Heart right ventricle (tissue), 16 donors: ENCODE results near the gene SLC1A3. TPM values are rescaled to one million over a fixed set of nuclear protein-coding genes. Genes with fewer than 3 reads are reported as not detected.
A peak's percentile ranks its signal among the peaks of the same experiment; 100 is the strongest.

Experiments used
- ATAC-seq, 8 donors: fragments of 200-7000 bp; cut with Tn5 transposase; one replicate each; pipeline ENCODE4 v1.9.1; 2020; ENCODE audit warnings: mild to moderate bottlenecking in 8 of 8, moderate library complexity in 8 of 8, moderate number of reproducible peaks in 1 of 8
- DNase-seq, 2 donors: peaks; one replicate each; pipeline ENCODE4 v3.0.0-alpha.2; 2020
- H3K27ac ChIP-seq, 10 donors: fragments of 200-600 bp; sonication (generic) in 2 of 10; one replicate each; pipeline versions ENCODE4 v1.5.0 to v1.8.0; 2020 to 2022; ENCODE audit warnings: mild to moderate bottlenecking in 3 of 10
- H3K27me3 ChIP-seq, 7 donors: fragments of 200-600 bp; one replicate each; pipeline ENCODE4 v1.8.0; 2021 to 2022; ENCODE audit warnings: mild to moderate bottlenecking in 2 of 7
- H3K36me3 ChIP-seq, 9 donors: fragments of 200-600 bp; sonication (generic) in 1 of 9; one replicate each; pipeline versions ENCODE4 v1.5.0 to v1.8.0; 2020 to 2022; ENCODE audit warnings: mild to moderate bottlenecking in 2 of 9
- H3K4me1 ChIP-seq, 9 donors: fragments of 200-600 bp; sonication (generic) in 1 of 9; one replicate each; pipeline versions ENCODE4 v1.5.0 to v1.8.0; 2020 to 2022; ENCODE audit warnings: mild to moderate bottlenecking in 4 of 9
- H3K4me3 ChIP-seq, 10 donors: fragments of 200-600 bp; sonication (generic) in 2 of 10; one replicate each; pipeline versions ENCODE4 v1.5.0 to v1.8.0; 2020 to 2022; ENCODE audit warnings: mild to moderate bottlenecking in 7 of 10, moderate library complexity in 2 of 10
- H3K9me3 ChIP-seq, 11 donors: fragments of 200-600 bp in 10 of 11; sonication (generic) in 2 of 11; one replicate each; pipeline versions ENCODE4 v1.5.0 to v1.8.0; 2013 to 2022; ENCODE audit warnings: mild to moderate bottlenecking in 2 of 11, control low read depth in 1 of 11, moderate library complexity in 1 of 11
- CTCF ChIP-seq, 9 donors: fragments of 200-600 bp; sonication (generic) in 2 of 9; IDR thresholded peaks; one replicate each; pipeline versions ENCODE4 v1.5.0 to v1.8.0; 2021 to 2022; ENCODE audit warnings: antibody characterized with exemption in 9 of 9, mild to moderate bottlenecking in 5 of 9, moderate library complexity in 1 of 9
- WGBS, 2 donors: extraction: QIAGEN DNeasy Blood & Tissue Kit; methylation state at CpG; one replicate each; pipeline ENCODE4 v1.1.7; 2013; ENCODE audit warnings: inconsistent platforms in 1 of 2; 5-methylcytosine and 5-hydroxymethylcytosine counted together
- intact Hi-C, 10 donors: fragments of 100-400 bp; cut with DNase I; formaldehyde crosslinking; loops; one replicate each; pipeline versions ENCODE4 v1.11.1 to v1.14.2; 2022
- polyA plus RNA-seq, 2 donors: library from polyadenylated mRNA; stranded (reverse); fragments of 200-250 nt; gene quantifications; one replicate each; pipeline ENCODE4 v1.2.3, GENCODE V29; 2013
- total RNA-seq, 10 donors: library from RNA; stranded (reverse); fragmentation: NEBNext Ultra II Directional in 3 of 10; extraction: Animal tissue kit (Norgen Biotek cat#: 25700) in 3 of 10; gene quantifications; one replicate each; pipeline versions ENCODE4 v1.2.1 to v1.2.4, GENCODE V29; 2021 to 2023
- donor health status: Arrhythmogenic right ventricular cardiomyopathy.
- donor health status: ischemic (EF 13 %, LVEDD 7.1; RV severe dilation, severe dysfunction).
- donor health status: healthy with polysubstance abuse.
- donor health status: DM: no; HTN: yes; CAD: no.
- donor health status: DM: no; HTN: no; CAD: no.
- donor health status: ischemic (EF 25% LVEDD 6.9; RV normal size, moderate dysfunction).
- donor health status: ischemic (EF 25% LVEDD 5.7; RV mildly dilated, moderate dysfunction).
- donor health status: healthy.
- donor health status: DM: yes; HTN: yes; CAD: no.
- donor health status: Ischemic cardiomyopathy.
- donor health status: ischemic (EF 35%, LVEDD 5.7; RV mildly dilated, moderate dysfunction).
- donor health status: nonischemic (EF 11% LVEDD 7.7; RV severe dilation, severe dysfunction).
- donor health status: DM: yes; HTN: yes; CAD: no.
- donor health status: PGD.
- donor health status: ischemic (EF 29% LVEDD 5.4; RV normal size, mild dysfunction).
- donor health status: nonischemic (EF 23%, LVEDD 6.1; RV moderate dilation, normal function).

SLC1A3 gene
- total and polyA plus RNA-seq, 12 donors = 39.5 to 83.6 (median 58.5) TPM

GRCh38 chr5:36638056-36638455, 31.6 kb downstream of the SLC1A3 start:
- Histone ChIP-seq H3K27ac (no peak overlapping the region), H3K4me3 (no peak overlapping the region), H3K4me1 (peaks cover 0 to 23% (median 6%) of the 10 kb centered on the region in 9 donors), H3K27me3 (no peaks in the 10 kb centered on the region), H3K9me3 (no peaks in the 10 kb centered on the region), H3K36me3 (peaks cover 0 to 12% (median 0%) of the 10 kb centered on the region in 9 donors)
- peak in 1 of 8 donors; percentile 14 for ATAC-seq
- no peak for TF ChIP-seq CTCF (IDR thresholded peaks at IDR 0.05)
- intact Hi-C loops = no loop called here
- no peak for DNase-seq
- 23 to 25% methylated on average over 4 of the region's 4 CpGs for WGBS, 2 donors

- 46 to 61% methylated on average over 1 of the region's 1 CpG for WGBS, 2 donors
- ATAC-seq = no peak
- Histone ChIP-seq H3K27ac (peak overlapping the region in 2 of 10 donors; percentile 12 to 42), H3K36me3 (peaks cover 0 to 10% (median 0%) of the 10 kb centered on the region in 9 donors), H3K27me3 (no peaks in the 10 kb centered on the region), H3K4me1 (peaks cover 0 to 28% (median 6%) of the 10 kb centered on the region in 9 donors), H3K9me3 (no peaks in the 10 kb centered on the region), H3K4me3 (no peak overlapping the region)
- TF ChIP-seq CTCF (IDR thresholded peaks at IDR 0.05) = no peak
- no peak for DNase-seq
- intact Hi-C loops = no loop called here
These were observed 34.5 kb downstream of the SLC1A3 start for GRCh38 chr5:36640949-36641348.

GRCh38 chr5:36641431-36641830, 35.0 kb downstream of the SLC1A3 start:
- DNase-seq (no peak), ATAC-seq (no peak)
- Histone ChIP-seq H3K27me3 (no peaks in the 10 kb centered on the region), H3K27ac (peak overlapping the region in 3 of 10 donors; percentile 12 to 42 (median 17)), H3K4me1 (peaks cover 0 to 29% (median 6%) of the 10 kb centered on the region in 9 donors), H3K9me3 (no peaks in the 10 kb centered on the region), H3K4me3 (no peak overlapping the region), H3K36me3 (peaks cover 0 to 10% (median 0%) of the 10 kb centered on the region in 9 donors)
- intact Hi-C loops = no loop called here
- no peak for TF ChIP-seq CTCF (IDR thresholded peaks at IDR 0.05)

- H3K4me3 ChIP-seq = no peak overlapping the region
- H3K36me3 ChIP-seq = peaks cover 0 to 10% (median 0%) of the 10 kb centered on the region in 9 donors
- ATAC-seq = no peak
- TF ChIP-seq CTCF (IDR thresholded peaks at IDR 0.05) = no peak
- DNase-seq = no peak
- intact Hi-C loops = no loop called here
- peak overlapping the region in 2 of 10 donors; percentile 17 to 42 for H3K27ac ChIP-seq
- no peaks in the 10 kb centered on the region for H3K27me3 ChIP-seq
- H3K9me3 ChIP-seq = no peaks in the 10 kb centered on the region
- H3K4me1 ChIP-seq = peaks cover 0 to 36% (median 8%) of the 10 kb centered on the region in 9 donors
- 46 to 47% methylated on average over 4 of the region's 4 CpGs for WGBS, 2 donors
These were observed 35.7 kb downstream of the SLC1A3 start for GRCh38 chr5:36642089-36642488.
